SK-N-MC (cell line): ENCODE measurements around the gene SELENOW.

ENCODE experiments used
- EZH2 ChIP-seq: fragments of 200-600 bp; sonication (generic); IDR thresholded peaks from one replicate; pipeline ENCODE4 v1.6.1; 2017; ENCODE audit warnings: antibody characterized with exemption
- FOXP2 ChIP-seq: optimal IDR thresholded peaks from 2 replicates; pipeline ENCODE3; 2011; ENCODE audit warnings: mild to moderate bottlenecking, moderate library complexity; ENCODE audit not compliant: insufficient read depth; ENCODE audit errors: extremely low read length, control extremely low read depth
- POLR2AphosphoS5 ChIP-seq: IDR thresholded peaks from 2 replicates; pipeline ENCODE4 v1.6.1; 2012; ENCODE audit warnings: mild to moderate bottlenecking, low read depth, low read length, borderline replicate concordance

- TF ChIP-seq EZH2 (no peak), POLR2AphosphoS5 (no peak), FOXP2 (no peak)
Measured at GRCh38 chr19:47761566-47761965, 16.9 kb upstream of the SELENOW start.
